Skeletal muscle tissue (tissue), 4 donors: Measurements from ENCODE around the gene IL4I1. TPM values are rescaled to one million over a fixed set of nuclear protein-coding genes. Genes with fewer than 3 reads are reported as not detected.
A peak's percentile ranks its signal among the peaks of the same experiment; 100 is the strongest.
"Not testable (repeated sequence)": the region's sequence is repeated elsewhere in the genome, so short reads cannot be mapped to it uniquely, and the experiment has no call there.

Experiments
- H3K27ac ChIP-seq: one replicate; pipeline ENCODE4 v1.7.0; 2013; ENCODE audit warnings: mild to moderate bottlenecking, low read depth, low read length, inconsistent platforms
- H3K27me3 ChIP-seq, 3 donors: one replicate each; pipeline ENCODE4 v1.7.0; 2013; ENCODE audit warnings: low read length in 3 of 3; ENCODE audit not compliant: control insufficient read depth in 3 of 3, insufficient read depth in 3 of 3
- H3K36me3 ChIP-seq, 3 donors: one replicate each; pipeline ENCODE4 v1.7.0; 2013; ENCODE audit warnings: low read length in 3 of 3; ENCODE audit not compliant: control insufficient read depth in 3 of 3, insufficient read depth in 3 of 3
- H3K4me1 ChIP-seq, 3 donors: one replicate each; pipeline ENCODE4 v1.7.0; 2013; ENCODE audit warnings: low read length in 3 of 3, mild to moderate bottlenecking in 3 of 3; ENCODE audit not compliant: control insufficient read depth in 3 of 3, insufficient read depth in 3 of 3
- H3K4me3 ChIP-seq, 3 donors: one replicate each; pipeline ENCODE4 v1.7.0; 2013; ENCODE audit warnings: low read length in 3 of 3
- H3K9ac ChIP-seq, 3 donors: one replicate each; pipeline ENCODE4 v1.7.0; 2013; ENCODE audit warnings: low read length in 3 of 3, mild to moderate bottlenecking in 3 of 3, moderate library complexity in 2 of 3, low read depth in 1 of 3
- H3K9me3 ChIP-seq, 3 donors: one replicate each; pipeline ENCODE4 v1.7.0; 2013; ENCODE audit warnings: low read length in 3 of 3; ENCODE audit not compliant: control insufficient read depth in 3 of 3
- total RNA-seq: library from RNA; depleted of rRNA; stranded (reverse); fragments of >200 nt; gene quantifications from one replicate; pipeline ENCODE4 v1.2.3, GENCODE V29; 2014
- donor health status: Osteomylitis.

Gene IL4I1
- total RNA-seq, 1 donor from 2014 or later: 0.52 TPM

DNA sequence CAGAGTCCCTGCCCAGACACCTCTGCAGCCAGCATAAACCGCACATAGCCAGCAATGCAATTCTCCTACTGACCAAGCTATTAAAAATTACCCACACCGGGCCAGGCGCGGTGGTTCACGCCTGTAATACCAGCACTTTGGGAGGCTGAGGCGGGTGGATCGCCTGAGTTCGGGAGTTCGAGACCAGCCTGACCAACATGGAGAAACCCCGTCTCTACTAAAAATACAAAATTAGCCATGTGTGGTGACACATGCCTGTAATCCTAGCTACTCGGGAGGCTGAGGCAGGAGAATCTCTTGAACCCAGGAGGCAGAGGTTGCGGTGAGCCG lies 28.2 kb upstream of the IL4I1 start:
- Histone ChIP-seq H3K9ac (peak overlapping the region in 1 of 3 donors; percentile 16), H3K36me3 (peaks cover 19 to 30% (median 29%) of the 10 kb centered on the region in 3 donors), H3K4me1 (peaks cover 29 to 61% (median 40%) of the 10 kb centered on the region in 3 donors)
- H3K27me3 ChIP-seq, H3K27ac ChIP-seq, H3K4me3 ChIP-seq, H3K9me3 ChIP-seq: not testable (repeated sequence)

DNA sequence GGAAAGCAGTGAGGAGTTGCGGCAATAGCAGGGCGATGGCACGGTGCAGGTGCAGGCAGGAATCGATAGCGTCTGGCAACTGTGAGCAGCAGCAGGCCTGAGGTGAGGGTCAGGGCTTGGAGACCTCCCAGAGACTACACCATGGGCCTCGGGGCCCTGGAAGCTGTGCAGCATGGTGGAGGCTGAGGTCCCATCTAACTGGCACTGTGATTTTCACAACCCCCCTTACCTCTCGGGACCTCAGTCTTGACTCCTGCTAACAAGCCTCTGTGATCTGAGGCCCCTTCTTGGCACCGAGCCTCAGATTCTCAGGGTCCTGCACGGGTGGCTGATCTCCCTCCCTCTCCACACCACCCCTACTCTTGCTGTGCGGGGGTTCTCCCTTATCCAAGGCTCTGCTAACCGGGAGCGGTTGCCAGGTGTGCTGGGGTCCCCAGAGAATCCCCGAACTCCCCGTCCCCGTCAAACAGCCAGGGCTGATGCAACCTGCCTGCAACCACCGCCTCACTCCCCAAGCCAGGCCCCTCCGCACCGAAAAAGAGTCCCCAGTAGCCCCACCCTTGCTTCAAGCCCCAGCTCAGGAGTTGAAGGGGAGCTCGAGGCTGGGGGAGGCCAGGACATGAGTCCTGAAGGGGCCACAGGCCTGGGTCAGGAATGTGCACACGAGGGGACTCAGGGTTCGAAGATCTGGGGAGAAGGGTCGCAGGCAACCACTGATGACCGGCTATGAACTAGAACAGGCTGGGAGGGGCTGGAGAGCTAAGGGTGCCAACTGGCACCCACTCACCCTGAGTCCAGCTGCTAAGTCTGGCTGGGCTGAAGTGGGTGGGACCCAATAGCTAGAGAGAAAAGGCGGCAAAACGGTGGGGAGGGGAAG lies 27.6 kb upstream of the IL4I1 start:
- Histone ChIP-seq H3K27ac (peak overlapping the region; percentile 54), H3K9ac (peak overlapping the region in 1 of 3 donors; percentile 16), H3K9me3 (no peaks in the 10 kb centered on the region), H3K4me3 (no peak overlapping the region), H3K27me3 (no peaks in the 10 kb centered on the region), H3K36me3 (peaks cover 19 to 30% (median 29%) of the 10 kb centered on the region in 3 donors), H3K4me1 (peaks cover 29 to 57% (median 40%) of the 10 kb centered on the region in 3 donors)

DNA sequence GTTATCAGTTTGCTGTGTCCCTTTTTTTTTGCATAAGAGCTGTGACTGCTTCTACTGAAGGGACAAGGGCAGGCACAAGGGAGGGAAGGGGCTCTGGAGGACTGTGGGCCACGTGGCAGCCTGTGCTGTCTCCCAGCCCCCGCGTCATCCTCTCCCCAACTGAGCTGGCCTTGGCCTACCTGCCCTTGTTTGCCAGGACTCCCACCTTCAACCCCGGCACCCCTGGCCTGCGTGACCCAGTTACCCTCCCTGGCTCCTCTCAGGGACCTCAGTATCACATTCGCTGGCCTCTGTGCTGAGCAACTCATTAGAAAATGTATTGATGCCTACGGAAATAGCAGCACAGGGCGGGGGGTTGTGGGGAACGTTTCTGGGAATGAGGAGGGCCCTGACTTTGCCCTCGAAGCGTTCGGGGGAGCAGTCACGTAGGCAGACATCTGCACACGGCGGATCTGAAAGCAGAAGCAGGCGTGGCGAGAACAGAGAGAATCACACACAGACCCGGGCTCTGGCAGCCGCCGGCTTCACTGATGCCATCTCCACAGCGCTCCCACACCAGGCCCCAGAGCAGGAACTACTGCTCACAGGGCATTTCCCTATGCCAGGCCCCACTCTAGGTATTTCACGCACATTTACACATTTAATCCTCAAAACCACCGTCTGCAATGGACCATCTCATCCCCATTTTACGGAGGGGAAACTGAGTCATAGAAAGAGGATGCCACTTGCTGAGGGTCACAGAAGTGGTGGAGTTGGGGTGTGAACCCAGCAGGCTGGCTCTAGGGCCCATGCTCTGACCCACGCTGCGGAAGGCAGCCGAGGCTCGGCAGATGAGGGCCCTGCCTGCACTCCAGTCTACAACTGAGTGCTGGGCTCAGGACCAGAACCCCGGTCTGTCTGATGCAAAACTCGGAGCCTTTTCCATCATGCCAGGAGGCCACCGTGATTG lies 26.6 kb upstream of the IL4I1 start:
- no peak overlapping the region for H3K9ac ChIP-seq
- H3K4me3 ChIP-seq: no peak overlapping the region
- no peaks in the 10 kb centered on the region for H3K27me3 ChIP-seq
- H3K36me3 ChIP-seq: peaks cover 22 to 33% (median 30%) of the 10 kb centered on the region in 3 donors
- H3K4me1 ChIP-seq: peaks cover 25 to 53% (median 34%) of the 10 kb centered on the region in 3 donors
- H3K27ac ChIP-seq: peak overlapping the region; percentile 60
- no peaks in the 10 kb centered on the region for H3K9me3 ChIP-seq

DNA sequence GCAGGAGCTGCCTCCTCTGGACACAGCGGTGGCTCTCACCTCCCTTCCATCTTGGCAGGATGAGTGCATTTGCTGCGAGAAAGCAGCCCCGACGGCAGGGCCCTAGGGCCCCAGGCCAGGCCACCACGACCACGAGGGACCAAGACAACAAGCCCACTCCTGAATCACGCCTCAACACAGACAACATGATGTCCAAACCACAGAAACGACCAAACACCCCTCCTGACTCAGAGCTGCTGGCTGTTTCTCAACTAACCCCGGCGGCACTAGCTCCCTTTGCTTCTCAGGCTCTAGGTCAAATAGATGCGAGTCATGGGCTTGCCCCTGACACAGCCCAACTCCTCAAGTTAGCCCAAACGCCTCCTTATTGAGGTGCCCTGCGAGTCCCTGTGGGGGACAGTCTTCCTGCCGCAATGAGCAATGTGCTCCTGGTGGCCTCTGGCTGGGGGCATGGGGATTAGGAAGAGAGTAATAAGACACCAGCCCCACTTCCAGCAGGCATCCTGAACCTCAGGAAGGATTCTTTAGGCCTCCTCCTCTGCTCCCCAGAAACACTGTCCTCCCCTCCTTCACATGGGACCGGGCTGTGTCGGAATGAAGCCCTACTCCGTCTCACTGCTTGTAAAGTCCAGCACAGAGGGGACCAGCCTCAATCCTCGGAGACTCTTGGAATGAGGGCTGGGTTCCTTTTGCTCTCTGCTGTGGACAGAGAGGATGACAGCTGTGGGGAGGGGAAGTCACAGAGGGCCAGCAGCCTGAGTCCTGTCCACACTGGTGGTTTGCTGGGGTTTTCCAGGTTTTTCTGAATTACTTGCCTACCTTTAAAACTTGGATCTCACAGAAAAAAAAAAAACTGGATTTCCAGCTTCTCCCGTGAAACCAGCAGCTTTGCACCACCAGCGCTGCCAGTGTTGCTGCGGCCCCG lies 25.4 kb upstream of the IL4I1 start:
- H3K4me3 ChIP-seq: no peak overlapping the region
- peaks cover 22 to 27% (median 27%) of the 10 kb centered on the region in 3 donors for H3K36me3 ChIP-seq
- H3K27ac ChIP-seq: peak overlapping the region; percentile 60
- no peaks in the 10 kb centered on the region for H3K9me3 ChIP-seq
- H3K27me3 ChIP-seq: no peaks in the 10 kb centered on the region
- H3K9ac ChIP-seq: peak overlapping the region in 2 of 3 donors; percentile 33
- H3K4me1 ChIP-seq: peaks cover 13 to 47% (median 25%) of the 10 kb centered on the region in 3 donors

DNA sequence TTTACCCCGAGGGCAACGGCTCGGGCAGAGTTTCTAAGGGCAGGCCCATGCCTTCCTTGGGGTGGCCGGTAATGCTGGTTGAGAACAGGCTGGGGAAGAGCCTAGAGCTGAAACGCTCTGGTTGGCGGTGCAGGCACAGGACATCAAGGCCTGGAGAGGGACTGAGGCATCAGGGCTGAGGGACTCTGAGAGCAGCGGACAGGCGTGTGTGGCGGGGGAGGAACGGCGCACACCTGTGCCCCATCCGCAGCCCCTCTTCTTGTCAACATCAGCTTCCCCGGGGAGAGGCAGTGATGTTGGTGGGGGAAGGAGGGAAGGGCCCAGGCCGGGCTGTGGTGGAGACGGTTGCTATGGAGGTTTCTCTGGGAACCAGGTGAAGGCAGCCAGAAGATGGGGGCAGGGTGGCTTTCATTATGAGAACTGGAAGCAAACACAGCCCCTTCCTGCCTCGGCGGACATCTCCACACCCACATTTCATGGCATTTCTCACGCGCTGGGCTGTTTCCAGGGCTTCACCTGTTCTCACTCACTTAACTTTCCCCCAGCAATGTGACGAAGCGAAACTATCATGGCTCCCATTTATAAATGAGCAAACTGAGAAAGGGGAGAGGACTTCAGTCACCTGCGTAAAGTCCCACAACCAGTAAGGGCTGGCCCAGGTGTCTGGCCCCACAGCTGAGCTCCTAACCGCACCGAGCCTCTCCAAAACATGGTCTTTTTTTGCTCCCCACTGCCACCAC lies 24.1 kb upstream of the IL4I1 start:
- H3K27me3 ChIP-seq: no peaks in the 10 kb centered on the region

DNA sequence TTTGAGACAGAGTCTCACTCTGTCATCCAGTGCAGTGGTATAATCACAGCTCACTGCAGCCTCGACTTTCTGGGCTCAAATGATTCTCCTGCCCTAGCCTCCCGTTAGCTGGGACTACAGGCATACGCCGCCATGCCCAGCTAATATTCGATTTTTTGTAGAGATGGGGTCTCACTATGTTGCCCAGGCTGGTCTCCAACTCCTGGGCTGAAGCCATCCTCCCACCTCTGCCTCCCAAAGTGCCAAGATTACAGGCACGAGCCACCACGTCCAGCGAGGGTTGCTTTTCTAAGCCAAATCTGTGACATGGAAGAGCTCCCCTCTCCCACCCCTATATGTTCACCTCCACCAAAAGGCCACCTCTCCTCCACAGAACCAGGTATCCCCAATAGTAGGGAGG lies 21.4 kb upstream of the IL4I1 start:
- Histone ChIP-seq H3K27ac (no peak overlapping the region), H3K4me3 (no peak overlapping the region), H3K27me3 (no peaks in the 10 kb centered on the region), H3K4me1 (peaks cover 6 to 24% (median 14%) of the 10 kb centered on the region in 3 donors), H3K9ac (no peak overlapping the region), H3K9me3 (no peaks in the 10 kb centered on the region), H3K36me3 (peaks cover 23 to 33% (median 31%) of the 10 kb centered on the region in 3 donors)

More for the DNA sequence above, 24.1 kb upstream of the IL4I1 start:
- H3K4me3 ChIP-seq: no peak overlapping the region
- no peak overlapping the region for H3K27ac ChIP-seq
- H3K36me3 ChIP-seq: peaks cover 19 to 28% (median 26%) of the 10 kb centered on the region in 3 donors
- H3K9ac ChIP-seq: no peak overlapping the region
- no peaks in the 10 kb centered on the region for H3K9me3 ChIP-seq
- peaks cover 12 to 44% (median 24%) of the 10 kb centered on the region in 3 donors for H3K4me1 ChIP-seq

DNA sequence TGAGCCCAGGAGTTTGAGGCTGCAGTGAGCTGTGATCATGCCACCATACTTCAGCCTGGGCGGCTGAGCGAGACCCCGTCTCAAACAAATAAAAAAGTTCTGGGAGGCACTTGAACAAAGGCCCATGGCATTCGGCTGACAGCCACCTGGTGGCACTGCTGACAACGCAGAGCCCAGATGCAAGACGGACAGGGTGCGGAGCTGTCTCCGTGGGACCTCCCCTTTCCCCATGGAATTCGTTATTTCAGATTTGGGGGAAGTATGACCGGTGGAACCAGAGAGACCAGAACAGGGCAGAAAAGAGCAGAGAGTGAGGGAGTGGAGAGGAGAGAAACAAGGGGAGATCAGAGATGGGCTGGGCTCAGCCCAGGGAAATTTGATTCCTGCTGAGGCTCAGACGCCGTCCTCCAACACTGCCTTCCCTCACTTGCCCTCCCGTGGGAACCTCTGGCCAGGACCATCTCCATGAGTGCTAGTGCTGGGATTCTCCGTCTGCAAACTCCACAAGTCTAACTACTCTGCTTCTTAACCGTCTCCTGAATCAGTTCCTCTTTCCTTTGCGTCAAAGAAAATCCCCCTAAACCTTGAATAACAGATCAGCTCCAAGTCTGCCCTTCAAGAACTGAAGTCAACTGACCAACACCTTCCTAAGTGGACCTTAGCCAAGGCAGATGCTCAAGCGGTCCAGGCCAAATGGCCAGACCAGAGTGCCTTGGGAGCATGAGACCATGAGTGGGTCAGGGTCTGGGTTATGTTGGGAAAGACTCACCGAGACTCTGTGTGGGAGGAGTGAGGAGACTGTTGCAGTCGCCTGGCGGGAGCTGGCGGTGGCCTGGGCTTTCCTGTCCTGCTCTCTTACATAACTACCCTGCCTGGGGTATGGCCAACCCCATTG lies 20.4 kb upstream of the IL4I1 start:
- Histone ChIP-seq H3K4me3 (no peak overlapping the region), H3K27me3 (no peaks in the 10 kb centered on the region), H3K9ac (no peak overlapping the region), H3K9me3 (no peaks in the 10 kb centered on the region), H3K36me3 (peaks cover 23 to 31% (median 27%) of the 10 kb centered on the region in 3 donors), H3K4me1 (peaks cover 0 to 16% (median 6%) of the 10 kb centered on the region in 3 donors), H3K27ac (peak overlapping the region; percentile 51)

DNA sequence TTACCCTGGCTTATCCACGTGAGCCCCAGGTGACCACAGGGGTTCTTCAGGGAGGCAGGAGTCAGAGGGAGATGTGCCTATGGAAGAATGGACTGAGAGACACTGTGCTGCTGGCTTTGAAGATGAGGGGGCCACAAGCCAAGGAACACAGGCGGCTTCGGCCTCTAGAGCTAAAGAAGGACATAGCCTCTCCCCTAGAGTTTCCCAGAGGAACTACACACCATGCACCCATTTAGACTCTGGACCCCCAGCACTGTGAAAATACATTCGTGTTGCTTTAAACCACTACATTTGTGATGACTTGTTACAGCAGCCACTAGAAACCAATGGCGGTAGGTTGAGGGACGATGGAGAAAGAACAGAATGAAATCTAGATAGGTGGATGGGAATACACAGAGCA lies 18.6 kb upstream of the IL4I1 start:
- Histone ChIP-seq H3K9ac (no peak overlapping the region), H3K36me3 (peaks cover 23 to 28% (median 24%) of the 10 kb centered on the region in 3 donors), H3K9me3 (no peaks in the 10 kb centered on the region), H3K27me3 (no peaks in the 10 kb centered on the region), H3K4me3 (no peak overlapping the region), H3K4me1 (peaks cover 4 to 14% (median 5%) of the 10 kb centered on the region in 3 donors), H3K27ac (no peak overlapping the region)
